Activated T-cell treated with anti-CD3 and anti-CD28 coated beads for 4 hours (primary cell): ENCODE data around the gene NANP.
"Not testable (repeated sequence)": the region's sequence is repeated elsewhere in the genome, so short reads cannot be mapped to it uniquely, and the experiment has no call there.

Experiments used
- DNase-seq: peaks from one replicate; pipeline ENCODE4 v3.0.0-alpha.2; 2020

NANP gene

GRCh38 chr20:25605148-25605547 is 18.7 kb downstream of the NANP start:
- no peak for DNase-seq

- DNase-seq, result no peak
Observed at GRCh38 chr20:25604611-25605010, 19.2 kb downstream of the NANP start.

- not testable (repeated sequence) for DNase-seq
Observed at GRCh38 chr20:25602914-25603309, 20.9 kb downstream of the NANP start.

GRCh38 chr20:25602191-25602913 is 21.5 kb downstream of the NANP start:
- not testable (repeated sequence) for DNase-seq

GRCh38 chr20:25601659-25602058 is 22.2 kb downstream of the NANP start:
- DNase-seq, result no peak

GRCh38 chr20:25600632-25601031 is 23.2 kb downstream of the NANP start:
- no peak for DNase-seq

- no peak for DNase-seq
Observed at GRCh38 chr20:25592135-25592852, 31.5 kb downstream of the NANP start.

- DNase-seq, result not testable (repeated sequence)
Observed at GRCh38 chr20:25590778-25591177, 33.0 kb downstream of the NANP start.

- DNase-seq, result no peak
Observed at GRCh38 chr20:25588491-25588890, 35.3 kb downstream of the NANP start.

GRCh38 chr20:25587536-25587935 is 36.3 kb downstream of the NANP start:
- DNase-seq, result no peak

GRCh38 chr20:25586877-25587276 is 36.9 kb downstream of the NANP start:
- no peak for DNase-seq

GRCh38 chr20:25584905-25585704 is 38.7 kb downstream of the NANP start, which contains the start of gene NINL:
TSS of gene NINL (minus strand) at chr20:25585531. CDS start at chr20:25526587, 58,944 bp downstream.
- DNase-seq, result peak; percentile 28

GRCh38 chr20:25583607-25584006 is 40.2 kb downstream of the NANP start:
- DNase-seq, result not testable (repeated sequence)

GRCh38 chr20:25580711-25581110 is 43.1 kb downstream of the NANP start:
- no peak for DNase-seq

GRCh38 chr20:25579081-25579770 is 44.6 kb downstream of the NANP start:
- no peak for DNase-seq

GRCh38 chr20:25576783-25577530 is 46.9 kb downstream of the NANP start:
- DNase-seq, result no peak

GRCh38 chr20:25574411-25574810 is 49.4 kb downstream of the NANP start:
- no peak for DNase-seq

- no peak for DNase-seq
Observed at GRCh38 chr20:25573288-25574251, 50.2 kb downstream of the NANP start.

- no peak for DNase-seq
Observed at GRCh38 chr20:25571817-25572216, 52.0 kb downstream of the NANP start.

GRCh38 chr20:25571240-25571639 is 52.6 kb downstream of the NANP start:
- DNase-seq, result no peak

GRCh38 chr20:25570148-25570530 is 53.7 kb downstream of the NANP start:
- no peak for DNase-seq
